GM19438 (cell line): Measurements from ENCODE around the gene HEXB.

Experiments
- ATAC-seq: cut with Tn5 transposase; IDR thresholded peaks from one replicate; pipeline ENCODE4 v1.9.1; 2021; ENCODE audit warnings: low read depth; ENCODE audit not compliant: unreplicated experiment

HEXB gene

DNA sequence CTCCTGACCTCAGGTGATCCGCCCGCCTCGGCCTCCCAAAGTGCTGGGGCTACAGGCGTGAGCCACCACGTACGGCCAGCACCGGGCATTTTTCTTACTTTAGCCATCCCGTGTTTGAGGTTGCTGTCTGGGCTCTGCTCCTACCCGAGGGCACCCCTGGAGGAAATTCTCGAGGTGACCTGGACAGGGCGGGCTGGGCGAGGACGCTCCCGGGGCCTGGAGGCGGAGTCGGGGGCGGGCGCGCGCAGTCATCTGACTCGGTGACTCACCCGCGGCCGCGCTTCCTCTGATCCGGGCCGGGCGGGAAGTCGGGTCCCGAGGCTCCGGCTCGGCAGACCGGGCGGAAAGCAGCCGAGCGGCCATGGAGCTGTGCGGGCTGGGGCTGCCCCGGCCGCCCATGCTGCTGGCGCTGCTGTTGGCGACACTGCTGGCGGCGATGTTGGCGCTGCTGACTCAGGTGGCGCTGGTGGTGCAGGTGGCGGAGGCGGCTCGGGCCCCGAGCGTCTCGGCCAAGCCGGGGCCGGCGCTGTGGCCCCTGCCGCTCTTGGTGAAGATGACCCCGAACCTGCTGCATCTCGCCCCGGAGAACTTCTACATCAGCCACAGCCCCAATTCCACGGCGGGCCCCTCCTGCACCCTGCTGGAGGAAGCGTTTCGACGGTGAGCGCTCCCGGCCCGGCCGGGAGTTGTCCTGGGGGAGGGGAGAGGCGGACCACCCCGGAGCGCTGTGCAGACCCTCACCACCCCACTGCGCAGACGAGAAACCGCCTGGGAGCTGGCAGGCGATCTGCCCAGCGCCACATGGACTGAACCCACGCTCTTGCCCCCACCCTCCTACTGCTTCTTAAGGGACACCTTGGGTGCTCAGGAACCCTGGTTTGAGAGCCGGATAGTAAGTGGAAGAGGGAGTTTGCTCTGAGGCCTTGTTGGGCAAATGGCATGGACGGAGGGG is at the start of gene HEXB:
TSS of gene HEXB (plus strand) at position 334 of the 952 bp plus-strand sequence. CDS start at position 362, 28 bp downstream.
- ATAC-seq, result peak; percentile 76

DNA sequence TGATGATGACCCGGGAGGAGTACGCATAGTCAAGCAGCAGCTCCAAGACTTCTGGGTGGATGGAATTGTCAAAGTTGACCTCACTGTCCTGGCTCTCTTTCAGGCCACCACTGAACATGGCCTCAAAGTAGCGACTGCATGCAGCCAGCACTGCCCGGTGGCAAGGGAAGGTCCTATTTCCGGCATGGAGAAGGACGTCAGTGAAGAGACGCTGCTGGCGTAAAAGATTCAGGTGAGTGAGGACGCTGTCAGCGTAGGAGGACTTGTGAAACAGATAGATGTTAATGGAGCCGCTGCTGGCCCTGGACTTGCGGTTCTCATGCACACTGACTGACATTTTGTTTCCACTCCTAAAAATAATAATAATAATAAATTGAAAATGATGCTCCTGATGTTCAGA is 48.9 kb upstream of the HEXB start:
- no peak for ATAC-seq

GRCh38 chr5:74636552-74636951 is 48.5 kb upstream of the HEXB start:
- no peak for ATAC-seq

DNA sequence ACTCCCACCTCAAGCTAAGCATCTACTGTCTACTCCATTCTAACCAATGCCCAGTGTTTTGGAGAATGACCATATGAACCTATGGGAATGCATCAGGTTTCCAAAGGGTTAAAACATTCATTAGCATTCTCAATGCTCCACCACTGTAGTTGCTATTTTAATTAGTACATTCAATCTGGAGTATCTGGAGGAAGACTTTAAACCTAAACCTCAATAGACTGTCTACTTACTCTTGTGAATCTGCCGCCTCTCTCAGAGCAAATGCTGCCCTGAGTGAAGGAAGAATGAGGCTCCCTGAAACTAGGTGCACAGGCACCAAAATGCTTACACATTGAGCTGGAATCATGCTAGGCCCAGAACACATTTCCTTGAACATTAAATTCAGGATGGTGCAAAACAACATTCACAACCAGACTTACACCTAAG is 46.5 kb upstream of the HEXB start:
- no peak for ATAC-seq

DNA sequence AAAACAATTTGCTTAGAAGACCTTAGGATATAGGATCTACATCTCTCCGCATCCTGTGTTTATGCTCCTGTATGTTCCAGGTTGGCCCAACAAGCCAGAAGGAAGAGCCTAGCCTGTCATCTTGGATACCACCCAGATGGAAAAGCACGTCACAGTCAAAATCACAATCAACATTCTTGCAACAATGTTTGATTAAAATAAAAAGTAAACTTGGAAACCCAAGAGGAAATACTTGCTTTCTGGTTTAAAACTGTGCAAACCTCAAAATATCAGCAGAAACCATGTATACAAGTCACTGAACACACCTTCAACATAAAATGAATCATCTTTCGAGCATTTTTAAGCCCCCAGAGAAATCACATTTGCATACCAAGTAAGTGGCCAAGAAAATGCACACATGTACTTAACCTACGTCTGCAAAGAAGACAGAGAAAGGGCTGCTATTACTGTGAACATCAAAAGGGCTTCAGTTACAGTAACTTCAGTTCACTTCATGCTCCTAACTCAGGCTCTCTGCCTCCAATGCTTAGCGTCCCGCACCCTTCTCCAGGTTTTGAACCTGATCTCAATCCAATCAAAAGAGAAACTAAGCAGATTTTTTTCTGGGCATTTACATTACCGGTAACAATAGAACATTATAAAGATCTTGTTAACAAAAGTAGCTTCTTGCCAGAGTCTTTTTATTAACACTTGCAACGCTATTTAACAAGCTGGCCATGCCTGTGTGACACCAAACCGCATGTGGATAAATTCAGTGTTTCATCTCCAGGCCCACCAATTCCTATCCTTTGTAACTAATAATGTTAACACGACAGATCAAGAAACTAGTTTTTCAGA is 45.8 kb upstream of the HEXB start:
- peak; percentile 20 for ATAC-seq

DNA sequence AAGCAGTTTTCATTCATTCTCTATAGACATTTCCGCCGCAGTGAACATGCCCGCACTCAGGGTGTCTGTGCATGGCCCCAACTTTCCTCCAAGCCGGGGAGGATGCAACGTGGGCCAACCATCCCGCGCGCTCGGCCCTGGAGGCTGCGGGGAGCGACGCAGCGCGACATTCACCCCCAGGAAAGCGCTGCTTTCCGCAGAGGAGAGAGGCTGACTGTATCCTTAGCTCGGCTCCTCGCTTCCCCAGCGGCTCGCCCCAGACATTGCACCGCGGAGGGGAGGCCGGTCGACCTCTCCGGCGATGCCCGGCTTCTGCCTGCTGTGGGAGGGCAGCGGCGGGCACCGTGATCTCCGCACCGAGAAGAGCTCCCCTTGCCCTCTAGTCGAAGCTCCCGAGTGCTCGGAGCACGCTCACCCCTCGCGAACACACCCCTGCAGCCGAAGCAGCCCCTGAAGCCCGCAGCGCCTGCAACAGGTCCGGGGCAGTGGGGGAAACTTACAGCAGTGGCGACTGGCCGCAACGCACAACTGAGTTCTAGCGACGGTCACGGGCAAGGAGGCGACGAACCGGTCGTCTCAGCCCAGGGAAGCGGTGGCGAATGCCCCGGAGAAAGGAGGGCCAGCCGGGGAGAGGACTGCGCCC is 45.1 kb upstream of the HEXB start:
- ATAC-seq, result peak; percentile 16

DNA sequence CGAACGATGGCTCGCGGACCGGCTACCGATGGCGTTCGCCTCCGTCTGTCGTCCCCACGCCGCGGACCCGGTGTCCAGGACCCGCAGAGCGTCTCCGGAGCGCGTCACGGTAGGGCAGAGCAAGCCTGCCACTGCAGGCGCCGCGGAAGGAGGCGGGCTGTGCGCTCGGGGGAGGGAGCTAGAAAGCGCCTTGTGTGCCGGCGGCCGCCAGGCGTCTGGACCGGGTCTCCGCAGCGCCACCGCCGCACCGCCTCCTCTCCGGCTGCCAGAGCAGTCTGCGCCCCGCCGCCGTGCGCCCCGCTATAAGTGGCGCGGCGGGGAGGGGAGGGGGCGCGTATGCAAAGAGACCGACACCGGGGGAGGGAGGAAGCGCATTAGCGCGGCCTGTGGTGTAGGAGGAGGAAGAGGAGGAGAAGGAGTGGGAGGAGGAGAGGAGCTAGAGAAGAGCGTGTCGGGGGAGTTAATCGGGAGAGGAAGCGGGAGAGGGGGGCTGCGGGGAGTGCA is 44.5 kb upstream of the HEXB start, which contains the start of gene ENC1:
TSS of gene ENC1 (minus strand) at position 279 of the 504 bp plus-strand sequence. CDS start 4,243 bp downstream, outside the sequence.
- ATAC-seq, result peak; percentile 53

- ATAC-seq, result peak; percentile 23
Observed at GRCh38 chr5:74640954-74641734, 43.9 kb upstream of the HEXB start.

DNA sequence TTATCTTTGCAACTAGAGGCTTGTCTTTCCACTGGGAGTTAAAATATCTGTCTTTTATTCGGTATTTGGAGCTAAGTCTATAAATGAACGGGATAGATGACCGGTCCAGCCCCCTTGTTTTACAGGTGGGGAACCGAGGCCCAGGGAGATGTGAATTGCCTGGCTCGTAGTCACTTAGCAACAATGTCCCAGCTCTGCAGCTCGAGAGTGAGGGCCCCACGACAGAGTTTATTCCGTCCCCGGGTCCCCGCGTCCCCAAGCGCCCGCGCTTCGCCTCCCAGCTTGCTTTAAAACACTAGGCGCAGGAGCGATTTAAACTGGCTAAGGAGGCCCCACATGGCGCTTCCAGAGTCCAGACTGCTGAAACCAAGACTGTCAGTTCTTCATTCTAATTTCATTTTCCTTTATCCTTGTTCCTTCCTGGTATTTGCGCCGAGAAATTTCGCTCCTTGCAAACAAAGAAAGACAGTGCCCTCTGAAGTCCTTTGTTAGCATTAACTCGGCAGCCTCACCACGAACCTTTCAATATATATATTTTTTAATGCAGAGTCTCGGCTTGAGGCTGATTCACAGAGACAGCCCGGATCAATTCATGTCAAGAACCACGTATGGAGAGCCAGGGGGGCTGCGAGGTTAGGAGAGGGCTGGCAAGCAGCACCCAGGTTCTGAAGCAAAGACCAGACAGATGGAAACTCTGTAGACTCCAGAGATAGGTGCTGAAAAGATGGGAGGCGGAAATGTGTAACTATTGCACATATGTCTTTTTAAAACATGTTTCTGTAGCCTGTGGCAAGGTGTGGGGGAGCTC is 43.1 kb upstream of the HEXB start:
- no peak for ATAC-seq

DNA sequence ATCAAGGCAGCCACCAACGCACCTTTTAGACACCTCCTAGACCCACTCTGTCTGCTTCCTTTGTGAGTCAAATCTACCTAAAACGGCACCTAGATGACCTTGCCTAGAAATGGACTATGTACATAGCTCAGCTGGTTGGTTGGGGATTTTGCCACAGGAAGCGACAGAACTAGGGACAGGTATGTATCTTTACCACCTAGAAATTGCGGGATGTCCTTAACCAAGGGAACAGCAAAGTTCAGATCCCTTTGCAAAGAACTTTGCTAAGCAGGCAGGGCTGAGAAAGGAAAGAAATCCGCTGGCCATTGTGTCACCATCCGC is 42.5 kb upstream of the HEXB start:
- ATAC-seq, result no peak

DNA sequence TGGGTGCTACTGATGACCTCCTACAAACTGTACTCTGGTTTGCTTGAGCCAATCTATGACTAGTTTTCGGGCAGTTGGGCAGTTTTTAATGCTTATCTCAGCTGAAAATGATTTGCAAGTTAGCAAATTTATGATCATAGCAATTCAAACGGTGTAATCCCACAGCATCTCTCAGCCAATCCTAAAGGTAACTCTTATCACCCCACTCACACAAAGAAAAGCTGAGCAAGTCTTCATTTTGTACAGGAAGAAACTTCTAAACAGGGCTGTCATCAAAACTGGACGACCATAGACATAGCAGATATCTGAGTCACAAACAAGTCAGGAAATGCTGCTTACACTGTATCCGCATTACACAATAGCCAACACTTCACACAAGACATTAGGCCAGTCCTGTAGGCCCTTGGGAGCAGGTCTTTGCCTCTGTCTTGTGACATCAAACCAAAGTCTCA is 41.9 kb upstream of the HEXB start:
- ATAC-seq, result no peak

GRCh38 chr5:74647096-74647495 is 37.9 kb upstream of the HEXB start:
- no peak for ATAC-seq

DNA sequence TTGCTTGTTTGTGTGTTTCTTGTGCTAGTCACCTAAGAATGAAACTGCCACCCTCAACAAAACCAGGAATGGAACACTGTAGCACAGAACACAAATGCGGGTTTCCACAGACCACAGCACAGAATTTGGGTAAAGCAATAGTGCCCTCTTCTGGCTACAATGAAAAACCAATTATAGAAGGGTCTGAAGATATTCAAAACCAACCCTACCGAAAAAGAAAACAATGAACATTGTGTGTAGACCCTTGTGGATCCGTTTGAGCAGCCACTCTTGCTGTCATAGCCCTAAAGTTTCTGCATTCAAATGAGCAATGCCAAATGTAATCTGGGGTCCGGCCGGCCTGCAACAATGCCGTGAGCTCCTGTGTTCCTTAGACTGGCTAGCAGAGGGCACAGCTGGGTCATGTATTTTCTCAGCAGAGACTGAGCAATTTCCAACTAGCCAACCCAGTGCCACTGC is 36.2 kb upstream of the HEXB start:
- ATAC-seq, result no peak

- ATAC-seq, result no peak
Observed at GRCh38 chr5:74649421-74649973, 35.5 kb upstream of the HEXB start.

GRCh38 chr5:74651710-74652109 is 33.3 kb upstream of the HEXB start:
- no peak for ATAC-seq

GRCh38 chr5:74652576-74652975 is 32.5 kb upstream of the HEXB start:
- no peak for ATAC-seq

GRCh38 chr5:74653991-74654390 is 31.0 kb upstream of the HEXB start:
- ATAC-seq, result no peak

DNA sequence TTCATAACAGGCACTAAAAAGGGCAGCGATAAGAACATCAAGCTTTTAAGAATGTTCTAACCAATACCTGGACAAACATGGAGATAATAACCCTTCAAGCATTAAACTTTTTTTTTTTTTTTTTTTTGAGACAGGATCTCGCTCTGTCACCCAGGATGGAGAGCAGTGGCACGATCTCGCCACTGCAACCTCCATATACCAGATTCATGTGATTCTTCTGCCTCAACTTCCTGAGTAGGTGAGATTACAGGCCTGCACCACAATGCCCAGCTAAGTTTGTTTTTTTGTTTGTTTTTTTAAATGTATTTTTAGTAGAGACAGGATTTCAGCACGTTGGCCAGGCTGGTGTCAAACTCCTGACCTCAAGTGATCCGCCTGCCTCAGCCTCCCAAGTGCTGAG is 29.8 kb upstream of the HEXB start:
- ATAC-seq, result no peak

DNA sequence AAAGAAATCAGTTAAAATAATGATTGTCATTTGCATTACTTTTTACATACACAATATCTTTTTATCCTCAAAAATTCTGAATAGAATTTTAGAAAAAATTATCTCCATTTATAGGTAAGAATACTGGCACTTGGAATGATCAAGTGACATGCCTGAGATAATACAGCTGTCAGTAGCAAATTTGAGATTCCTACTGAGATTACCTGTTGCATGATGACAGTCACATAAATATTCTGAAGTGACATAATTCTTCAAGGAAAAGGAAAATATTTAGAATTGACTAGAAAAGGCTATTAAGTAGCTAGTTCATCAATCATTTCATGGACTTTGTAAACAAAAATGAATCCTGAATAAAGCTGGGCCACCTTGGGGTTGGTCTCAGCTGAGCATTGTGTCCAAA is 29.3 kb upstream of the HEXB start:
- no peak for ATAC-seq
